Fibroblast of skin of left biceps (primary cell): ENCODE measurements around the gene ALDH9A1.
A peak's percentile ranks its signal among the peaks of the same experiment; 100 is the strongest.
"Not testable (repeated sequence)": the region's sequence is repeated elsewhere in the genome, so short reads cannot be mapped to it uniquely, and the experiment has no call there.

Source experiments
- DNase-seq, 2 experiments: peaks; one replicate each; pipeline ENCODE4 v3.0.0-alpha.2; 2013; ENCODE audit warnings: low read depth in 2 of 2

The ALDH9A1 gene

GRCh38 chr1:165645654-165646366 is 52.6 kb downstream of the ALDH9A1 start:
- no peak for DNase-seq

GRCh38 chr1:165644064-165644735 is 54.2 kb downstream of the ALDH9A1 start:
- no peak for DNase-seq

- no peak for DNase-seq
Measured at GRCh38 chr1:165641231-165641987, 57.0 kb downstream of the ALDH9A1 start.

- DNase-seq = no peak
Measured at GRCh38 chr1:165639821-165640623, 58.3 kb downstream of the ALDH9A1 start.

GRCh38 chr1:165638211-165638610 is 60.2 kb downstream of the ALDH9A1 start:
- not testable (repeated sequence) for DNase-seq

- peak; percentile 43 to 50 for DNase-seq
Measured at GRCh38 chr1:165637427-165637826, 60.9 kb downstream of the ALDH9A1 start.

- DNase-seq = no peak
Measured at GRCh38 chr1:165635823-165636222, 62.5 kb downstream of the ALDH9A1 start.

GRCh38 chr1:165635329-165635728 is 63.0 kb downstream of the ALDH9A1 start:
- DNase-seq = no peak

GRCh38 chr1:165634154-165634921 is 64.0 kb downstream of the ALDH9A1 start:
- DNase-seq = no peak

GRCh38 chr1:165633614-165634013 is 64.7 kb downstream of the ALDH9A1 start:
- no peak for DNase-seq

GRCh38 chr1:165632491-165632890 is 65.9 kb downstream of the ALDH9A1 start:
- DNase-seq = no peak

GRCh38 chr1:165632152-165632469 is 66.3 kb downstream of the ALDH9A1 start:
- DNase-seq = no peak

- peak; percentile 37 to 44 for DNase-seq
Measured at GRCh38 chr1:165631342-165632151, 66.8 kb downstream of the ALDH9A1 start.

GRCh38 chr1:165630629-165631341 is 67.6 kb downstream of the ALDH9A1 start, which contains the start of gene MGST3:
TSS of gene MGST3 (plus strand) at chr1:165631234. CDS start at chr1:165649848, 18,614 bp downstream.
- DNase-seq = peak; percentile 95 to 96

- no peak for DNase-seq
Measured at GRCh38 chr1:165629848-165630628, 68.3 kb downstream of the ALDH9A1 start.

- no peak for DNase-seq
Measured at GRCh38 chr1:165629151-165629550, 69.2 kb downstream of the ALDH9A1 start.

- DNase-seq = no peak
Measured at GRCh38 chr1:165628147-165628822, 70.1 kb downstream of the ALDH9A1 start.

GRCh38 chr1:165624441-165624840 is 73.9 kb downstream of the ALDH9A1 start:
- DNase-seq = no peak
